OCI-LY1 (cell line): ENCODE data around the gene TUBGCP4.

Experiments
- H2AFZ ChIP-seq: fragments of 200-600 bp; sonication (generic), shearing (Covaris generic); 2 replicates; pipeline ENCODE4 v1.6.0; 2014; ENCODE audit warnings: antibody characterized with exemption, mild to moderate bottlenecking, low read length
- H3F3A ChIP-seq: fragments of 200-600 bp; sonication (generic), shearing (Covaris generic); 2 replicates; pipeline ENCODE4 v1.6.0; 2014; ENCODE audit warnings: mild to moderate bottlenecking, antibody characterized with exemption, low read length, moderate library complexity; ENCODE audit not compliant: insufficient read depth
- H3K27ac ChIP-seq: fragments of 200-600 bp; sonication (generic); 2 replicates; pipeline ENCODE4 v1.5.1; 2014; ENCODE audit warnings: low read length, mixed run types, mild to moderate bottlenecking, low read depth; ENCODE audit not compliant: poor library complexity, severe bottlenecking
- H3K27me3 ChIP-seq: fragments of 200-600 bp; sonication (generic); 2 replicates; pipeline ENCODE4 v1.6.0; 2014; ENCODE audit warnings: antibody characterized with exemption, mild to moderate bottlenecking, low read length, moderate library complexity; ENCODE audit not compliant: insufficient read depth
- H3K36me3 ChIP-seq: fragments of 200-600 bp; sonication (generic); 2 replicates; pipeline ENCODE4 v1.6.1; 2014; ENCODE audit warnings: mild to moderate bottlenecking, antibody characterized with exemption, low read length, moderate library complexity, mixed read lengths; ENCODE audit not compliant: insufficient read depth
- H3K4me1 ChIP-seq: fragments of 200-600 bp; sonication (generic); 2 replicates; pipeline ENCODE4 v1.5.1; 2014; ENCODE audit warnings: mild to moderate bottlenecking, low read length, moderate library complexity; ENCODE audit not compliant: insufficient read depth, severe bottlenecking
- H3K4me2 ChIP-seq: fragments of 200-600 bp; sonication (generic), shearing (Covaris generic); 2 replicates; pipeline ENCODE4 v1.6.1; 2014; ENCODE audit warnings: low read length
- H3K4me3 ChIP-seq: fragments of 200-600 bp; sonication (generic); 2 replicates; pipeline ENCODE4 v1.5.1; 2014; ENCODE audit warnings: low read length, low read depth, mild to moderate bottlenecking, mixed read lengths; ENCODE audit not compliant: poor library complexity, severe bottlenecking
- H3K79me2 ChIP-seq: fragments of 200-600 bp; shearing (Covaris generic); 2 replicates; pipeline ENCODE4 v1.6.1; 2016; ENCODE audit warnings: mixed run types, low read length, mixed read lengths; ENCODE audit not compliant: insufficient read depth
- H3K9ac ChIP-seq: fragments of 200-600 bp; sonication (generic), shearing (Covaris generic); 2 replicates; pipeline ENCODE4 v1.6.1; 2014; ENCODE audit warnings: mild to moderate bottlenecking, low read length, mixed read lengths
- H3K9me2 ChIP-seq: fragments of 200-600 bp; sonication (generic), shearing (Covaris generic); 2 replicates; pipeline ENCODE4 v1.6.1; 2014; ENCODE audit warnings: low read depth, mild to moderate bottlenecking, low read length, mixed read lengths
- H3K9me3 ChIP-seq: fragments of 200-600 bp; shearing (Covaris generic); 2 replicates; pipeline ENCODE4 v1.6.1; 2014; ENCODE audit warnings: low read length, mixed read lengths
- H4K20me1 ChIP-seq: fragments of 200-600 bp; sonication (generic), shearing (Covaris generic); 2 replicates; pipeline ENCODE4 v1.6.0; 2016; ENCODE audit warnings: mild to moderate bottlenecking, low read length; ENCODE audit not compliant: insufficient read depth
- EZH2 ChIP-seq: fragments of 200-600 bp; sonication (generic), shearing (Covaris generic); IDR thresholded peaks from 2 replicates; pipeline ENCODE4 v1.8.0; 2017; ENCODE audit warnings: borderline replicate concordance, mixed run types, mild to moderate bottlenecking, antibody characterized with exemption, low read length, moderate library complexity, mixed read lengths
- TF ChIP-seq, protein P1 (sequence below): fragments of 200-600 bp; sonication (generic), shearing (Covaris generic); IDR thresholded peaks from 2 replicates; pipeline ENCODE4 v1.5.1; 2017; ENCODE audit warnings: mild to moderate bottlenecking, antibody characterized with exemption, low read length, moderate library complexity, mixed read lengths

Gene TUBGCP4

DNA sequence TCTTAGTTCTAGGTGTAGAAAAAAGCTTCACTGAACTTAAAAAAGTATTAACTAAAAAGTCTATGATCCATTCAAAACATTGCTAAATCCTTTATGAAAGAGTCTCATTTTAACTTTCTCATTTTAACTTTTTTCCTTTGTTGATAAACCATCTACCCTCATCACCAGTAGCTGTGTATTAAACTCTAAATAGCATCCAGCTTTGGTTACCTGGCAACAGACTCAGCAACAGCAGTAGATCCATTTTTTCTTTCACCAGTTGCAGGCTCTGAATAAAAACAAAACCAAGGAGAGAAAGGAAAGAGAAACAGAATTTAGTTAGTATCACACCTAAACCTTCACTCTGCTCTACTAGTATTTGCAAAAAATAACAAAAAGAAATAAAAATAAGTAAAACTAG is 70.4 kb downstream of the TUBGCP4 start:
- Histone ChIP-seq H3K9ac (no peak overlapping the region), H3K27ac (peak overlapping the region; percentile 23), H3K4me1 (peaks cover 6% of the 10 kb centered on the region), H3K9me3 (no peaks in the 10 kb centered on the region), H3K36me3 (peaks cover 30% of the 10 kb centered on the region), H3K27me3 (no peaks in the 10 kb centered on the region), H3K9me2 (no peaks in the 10 kb centered on the region), H4K20me1 (no peaks in the 10 kb centered on the region), H3K4me2 (no peak overlapping the region), H2AFZ (no peak overlapping the region), H3K79me2 (no peaks in the 10 kb centered on the region), H3K4me3 (no peak overlapping the region), H3F3A (peaks cover 3% of the 10 kb centered on the region; the same call in 1 of the 2 replicates)
- TF ChIP-seq, protein P1, sequence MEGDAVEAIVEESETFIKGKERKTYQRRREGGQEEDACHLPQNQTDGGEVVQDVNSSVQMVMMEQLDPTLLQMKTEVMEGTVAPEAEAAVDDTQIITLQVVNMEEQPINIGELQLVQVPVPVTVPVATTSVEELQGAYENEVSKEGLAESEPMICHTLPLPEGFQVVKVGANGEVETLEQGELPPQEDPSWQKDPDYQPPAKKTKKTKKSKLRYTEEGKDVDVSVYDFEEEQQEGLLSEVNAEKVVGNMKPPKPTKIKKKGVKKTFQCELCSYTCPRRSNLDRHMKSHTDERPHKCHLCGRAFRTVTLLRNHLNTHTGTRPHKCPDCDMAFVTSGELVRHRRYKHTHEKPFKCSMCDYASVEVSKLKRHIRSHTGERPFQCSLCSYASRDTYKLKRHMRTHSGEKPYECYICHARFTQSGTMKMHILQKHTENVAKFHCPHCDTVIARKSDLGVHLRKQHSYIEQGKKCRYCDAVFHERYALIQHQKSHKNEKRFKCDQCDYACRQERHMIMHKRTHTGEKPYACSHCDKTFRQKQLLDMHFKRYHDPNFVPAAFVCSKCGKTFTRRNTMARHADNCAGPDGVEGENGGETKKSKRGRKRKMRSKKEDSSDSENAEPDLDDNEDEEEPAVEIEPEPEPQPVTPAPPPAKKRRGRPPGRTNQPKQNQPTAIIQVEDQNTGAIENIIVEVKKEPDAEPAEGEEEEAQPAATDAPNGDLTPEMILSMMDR: no peak
- TF ChIP-seq EZH2: no peak

DNA sequence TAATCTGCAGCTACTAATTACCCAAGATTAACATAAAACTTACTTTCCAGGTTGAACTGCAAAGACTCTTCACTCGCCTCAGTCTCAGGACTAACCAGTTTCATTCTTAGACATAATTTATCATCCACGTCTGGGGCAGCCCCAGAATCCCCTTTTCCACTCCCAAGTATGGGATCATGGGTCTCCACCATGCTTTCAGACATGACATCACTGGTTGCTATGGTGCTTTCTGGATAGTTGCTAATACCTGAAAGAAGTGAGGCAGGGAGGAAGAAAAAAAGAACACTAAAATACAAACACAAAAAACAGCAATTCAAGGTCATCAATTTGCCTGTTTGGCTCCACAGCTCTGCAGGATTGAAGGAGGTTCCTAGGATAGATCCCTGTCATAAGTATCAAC is 75.4 kb downstream of the TUBGCP4 start:
- Histone ChIP-seq H4K20me1 (no peaks in the 10 kb centered on the region), H3K9ac (no peak overlapping the region), H2AFZ (no peak overlapping the region), H3K27ac (no peak overlapping the region), H3K9me2 (no peaks in the 10 kb centered on the region), H3K4me3 (no peak overlapping the region), H3F3A (no peaks in the 10 kb centered on the region), H3K27me3 (no peaks in the 10 kb centered on the region), H3K79me2 (no peaks in the 10 kb centered on the region), H3K9me3 (no peaks in the 10 kb centered on the region), H3K4me2 (no peak overlapping the region), H3K4me1 (peaks cover 1% of the 10 kb centered on the region), H3K36me3 (peaks cover 20% of the 10 kb centered on the region; the same call in 1 of the 2 replicates)
- TF ChIP-seq, protein P1: no peak
- no peak for TF ChIP-seq EZH2

DNA sequence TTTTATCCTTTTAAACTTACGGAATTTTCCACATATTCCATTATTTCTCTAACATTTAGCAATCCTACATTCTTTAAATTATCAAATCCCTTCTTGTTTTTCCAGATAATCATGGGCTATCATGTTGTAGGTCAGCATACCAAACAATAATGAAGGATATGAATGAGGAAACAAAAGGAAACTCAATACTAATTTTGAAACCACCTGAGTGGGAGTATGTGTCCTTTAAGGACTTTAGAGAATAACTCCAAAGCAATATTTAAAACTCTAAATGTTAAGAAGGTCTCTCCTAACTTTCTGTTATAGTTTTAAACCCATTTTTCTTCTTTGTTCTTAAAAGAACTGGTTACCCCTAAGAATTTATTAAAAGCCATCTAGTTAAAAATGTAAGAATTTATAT is 79.1 kb downstream of the TUBGCP4 start:
- Histone ChIP-seq H2AFZ (no peak overlapping the region), H3K27ac (no peak overlapping the region), H3K4me3 (no peak overlapping the region), H4K20me1 (no peaks in the 10 kb centered on the region), H3K9ac (no peak overlapping the region), H3K9me3 (no peaks in the 10 kb centered on the region), H3K36me3 (peaks cover 26% of the 10 kb centered on the region), H3K27me3 (no peaks in the 10 kb centered on the region), H3K4me1 (no peaks in the 10 kb centered on the region), H3K9me2 (no peaks in the 10 kb centered on the region), H3K4me2 (no peak overlapping the region), H3K79me2 (no peaks in the 10 kb centered on the region), H3F3A (no peaks in the 10 kb centered on the region)
- no peak for TF ChIP-seq EZH2
- TF ChIP-seq, protein P1: no peak
